ENCODE measurements around the gene GABRE. TPM values are rescaled to one million over a fixed set of nuclear protein-coding genes. Genes with fewer than 3 reads are reported as not detected.

The GABRE gene
- total and polyA plus RNA-seq, 10 of the 15 experiments (the other 5 are each of a cell fraction or from before 2014, with no cell fraction given), result 0.01 to 0.15 (median 0.10) TPM; not detected in 6

DNA sequence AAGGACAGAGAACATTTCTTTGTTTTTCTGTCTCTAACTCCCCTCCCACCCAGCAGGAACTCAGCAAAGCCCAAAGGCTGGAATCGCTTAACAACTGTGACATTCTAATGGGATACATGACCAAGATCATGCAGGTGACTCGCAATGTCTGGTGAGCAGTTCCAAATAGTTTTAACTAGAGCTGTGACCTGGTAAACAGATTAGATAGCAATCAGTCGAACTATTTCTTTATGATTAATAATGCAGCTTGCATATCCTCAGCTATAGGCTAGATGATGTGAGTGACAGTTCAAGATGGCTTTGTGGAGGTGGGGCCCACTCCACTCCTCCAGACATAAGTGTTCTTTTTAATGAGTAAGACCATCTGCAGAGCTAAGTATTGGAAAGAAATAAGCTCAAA, 20.0 kb upstream of the GABRE start (continued):
- TF ChIP-seq, protein P1, sequence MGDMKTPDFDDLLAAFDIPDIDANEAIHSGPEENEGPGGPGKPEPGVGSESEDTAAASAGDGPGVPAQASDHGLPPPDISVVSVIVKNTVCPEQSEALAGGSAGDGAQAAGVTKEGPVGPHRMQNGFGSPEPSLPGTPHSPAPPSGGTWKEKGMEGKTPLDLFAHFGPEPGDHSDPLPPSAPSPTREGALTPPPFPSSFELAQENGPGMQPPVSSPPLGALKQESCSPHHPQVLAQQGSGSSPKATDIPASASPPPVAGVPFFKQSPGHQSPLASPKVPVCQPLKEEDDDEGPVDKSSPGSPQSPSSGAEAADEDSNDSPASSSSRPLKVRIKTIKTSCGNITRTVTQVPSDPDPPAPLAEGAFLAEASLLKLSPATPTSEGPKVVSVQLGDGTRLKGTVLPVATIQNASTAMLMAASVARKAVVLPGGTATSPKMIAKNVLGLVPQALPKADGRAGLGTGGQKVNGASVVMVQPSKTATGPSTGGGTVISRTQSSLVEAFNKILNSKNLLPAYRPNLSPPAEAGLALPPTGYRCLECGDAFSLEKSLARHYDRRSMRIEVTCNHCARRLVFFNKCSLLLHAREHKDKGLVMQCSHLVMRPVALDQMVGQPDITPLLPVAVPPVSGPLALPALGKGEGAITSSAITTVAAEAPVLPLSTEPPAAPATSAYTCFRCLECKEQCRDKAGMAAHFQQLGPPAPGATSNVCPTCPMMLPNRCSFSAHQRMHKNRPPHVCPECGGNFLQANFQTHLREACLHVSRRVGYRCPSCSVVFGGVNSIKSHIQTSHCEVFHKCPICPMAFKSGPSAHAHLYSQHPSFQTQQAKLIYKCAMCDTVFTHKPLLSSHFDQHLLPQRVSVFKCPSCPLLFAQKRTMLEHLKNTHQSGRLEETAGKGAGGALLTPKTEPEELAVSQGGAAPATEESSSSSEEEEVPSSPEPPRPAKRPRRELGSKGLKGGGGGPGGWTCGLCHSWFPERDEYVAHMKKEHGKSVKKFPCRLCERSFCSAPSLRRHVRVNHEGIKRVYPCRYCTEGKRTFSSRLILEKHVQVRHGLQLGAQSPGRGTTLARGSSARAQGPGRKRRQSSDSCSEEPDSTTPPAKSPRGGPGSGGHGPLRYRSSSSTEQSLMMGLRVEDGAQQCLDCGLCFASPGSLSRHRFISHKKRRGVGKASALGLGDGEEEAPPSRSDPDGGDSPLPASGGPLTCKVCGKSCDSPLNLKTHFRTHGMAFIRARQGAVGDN (IDR thresholded peaks at IDR 0.05), result no peak
- TF ChIP-seq, protein P2, sequence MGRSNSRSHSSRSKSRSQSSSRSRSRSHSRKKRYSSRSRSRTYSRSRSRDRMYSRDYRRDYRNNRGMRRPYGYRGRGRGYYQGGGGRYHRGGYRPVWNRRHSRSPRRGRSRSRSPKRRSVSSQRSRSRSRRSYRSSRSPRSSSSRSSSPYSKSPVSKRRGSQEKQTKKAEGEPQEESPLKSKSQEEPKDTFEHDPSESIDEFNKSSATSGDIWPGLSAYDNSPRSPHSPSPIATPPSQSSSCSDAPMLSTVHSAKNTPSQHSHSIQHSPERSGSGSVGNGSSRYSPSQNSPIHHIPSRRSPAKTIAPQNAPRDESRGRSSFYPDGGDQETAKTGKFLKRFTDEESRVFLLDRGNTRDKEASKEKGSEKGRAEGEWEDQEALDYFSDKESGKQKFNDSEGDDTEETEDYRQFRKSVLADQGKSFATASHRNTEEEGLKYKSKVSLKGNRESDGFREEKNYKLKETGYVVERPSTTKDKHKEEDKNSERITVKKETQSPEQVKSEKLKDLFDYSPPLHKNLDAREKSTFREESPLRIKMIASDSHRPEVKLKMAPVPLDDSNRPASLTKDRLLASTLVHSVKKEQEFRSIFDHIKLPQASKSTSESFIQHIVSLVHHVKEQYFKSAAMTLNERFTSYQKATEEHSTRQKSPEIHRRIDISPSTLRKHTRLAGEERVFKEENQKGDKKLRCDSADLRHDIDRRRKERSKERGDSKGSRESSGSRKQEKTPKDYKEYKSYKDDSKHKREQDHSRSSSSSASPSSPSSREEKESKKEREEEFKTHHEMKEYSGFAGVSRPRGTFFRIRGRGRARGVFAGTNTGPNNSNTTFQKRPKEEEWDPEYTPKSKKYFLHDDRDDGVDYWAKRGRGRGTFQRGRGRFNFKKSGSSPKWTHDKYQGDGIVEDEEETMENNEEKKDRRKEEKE (IDR thresholded peaks at IDR 0.05), result no peak
- TF ChIP-seq SRF (IDR thresholded peaks at IDR 0.05; ENCODE audit: low read depth in 2 of 2, low read length in 2 of 2), result no peak

- Histone ChIP-seq H3K27me3 (replicated peaks in 1 of 2; ENCODE audit: control insufficient read depth in 2 of 2, insufficient read depth in 2 of 2, low read length in 1 of 2) (no peaks in the 10 kb centered on the region), H3K79me2 (ENCODE audit: control insufficient read depth, insufficient read depth, low read length) (no peaks in the 10 kb centered on the region), H3K4me3 (no peak overlapping the region), H4K20me1 (ENCODE audit: control insufficient read depth, insufficient read depth) (no peaks in the 10 kb centered on the region), H3K27ac (ENCODE audit: control insufficient read depth, insufficient read depth) (no peak overlapping the region), H2AFZ (ENCODE audit: control insufficient read depth, low read depth, low read length) (no peak overlapping the region), H3K4me1 (ENCODE audit: control insufficient read depth, insufficient read depth, low read length) (no peaks in the 10 kb centered on the region), H3K9me3 (replicated peaks; ENCODE audit: control insufficient read depth, insufficient read depth, low read length) (no peaks in the 10 kb centered on the region), H3K36me3 (ENCODE audit: control insufficient read depth in 2 of 2, insufficient read depth in 2 of 2, low read length in 1 of 2) (no peaks in the 10 kb centered on the region), H3K4me2 (ENCODE audit: control insufficient read depth, insufficient read depth) (no peak overlapping the region), H3K9ac (ENCODE audit: control insufficient read depth, insufficient read depth, low read length) (no peak overlapping the region)
- 23% methylated on average over 3 of the region's 3 CpGs for WGBS (ENCODE audit: insufficient coverage, insufficient replicate concordance, low lambda C conversion rate, missing lambda C conversion rate)
- FAIRE-seq (no peak), DNase-seq (ENCODE audit: low read depth, low spot score) (no peak), ATAC-seq (no peak)
- CTCF ChIA-PET, result no interaction called here
- intact Hi-C loops (cut with micrococcal nuclease; ENCODE audit: unreplicated experiment) (no loop called here), in situ Hi-C loops (cut with MboI) (no loop called here)
- POLR2A ChIA-PET, result no interaction called here
- no TSS peak for BruUV-seq (replicated peaks)
- SMC1A ChIA-PET (ENCODE audit: uncharacterized antibody, unreplicated experiment), result no interaction called here
- RAD21 ChIA-PET (ENCODE audit: unreplicated experiment), result no interaction called here
- TF ChIP-seq PAX8 (IDR thresholded peaks at IDR 0.05), result no peak
- TF ChIP-seq, protein P2 (IDR thresholded peaks at IDR 0.05), result no peak
- no peak for TF ChIP-seq GATAD2B (conservative IDR thresholded peaks at IDR 0.05; ENCODE audit: low read depth)
- no peak for TF ChIP-seq RAD51 (IDR thresholded peaks at IDR 0.05)
- TF ChIP-seq SUPT20H (IDR thresholded peaks at IDR 0.05; ENCODE audit: borderline replicate concordance, control insufficient read depth, low read depth, low read length), result no peak
- TF ChIP-seq ZNF622 (IDR thresholded peaks at IDR 0.05), result no peak
- TF ChIP-seq MYB (IDR thresholded peaks at IDR 0.05; ENCODE audit: borderline replicate concordance, low read depth, low read length), result no peak
- TF ChIP-seq, protein P3, sequence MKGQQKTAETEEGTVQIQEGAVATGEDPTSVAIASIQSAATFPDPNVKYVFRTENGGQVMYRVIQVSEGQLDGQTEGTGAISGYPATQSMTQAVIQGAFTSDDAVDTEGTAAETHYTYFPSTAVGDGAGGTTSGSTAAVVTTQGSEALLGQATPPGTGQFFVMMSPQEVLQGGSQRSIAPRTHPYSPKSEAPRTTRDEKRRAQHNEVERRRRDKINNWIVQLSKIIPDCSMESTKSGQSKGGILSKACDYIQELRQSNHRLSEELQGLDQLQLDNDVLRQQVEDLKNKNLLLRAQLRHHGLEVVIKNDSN (IDR thresholded peaks at IDR 0.05; ENCODE audit: borderline replicate concordance, extremely low read length, insufficient read depth, low read depth, low read length), result no peak
Measured at GRCh38 chrX:151988706-151989299, 14.3 kb upstream of the GABRE start.
